Naive B cell (primary cell): ENCODE measurements around the gene TRIM22. TPM values are rescaled to one million over a fixed set of nuclear protein-coding genes. Genes with fewer than 3 reads are reported as not detected.
A peak's percentile ranks its signal among the peaks of the same experiment; 100 is the strongest.

Experiments
- ATAC-seq, 2 donors: fragments of 150-1000 bp; cut with Tn5 transposase; 2 replicates each; pipeline ENCODE4 v1.10.0; 2021; ENCODE audit warnings: low read depth in 2 of 2, mild to moderate bottlenecking in 2 of 2, moderate library complexity in 2 of 2
- DNase-seq: peaks from one replicate; pipeline ENCODE4 v3.0.0; 2022
- H3K27ac Mint-ChIP-seq, 6 donors: one replicate each; pipeline ENCODE4 v1.8.0; 2020 to 2022; ENCODE audit warnings: mild to moderate bottlenecking in 6 of 6, mixed read lengths in 6 of 6, moderate library complexity in 5 of 6, inconsistent platforms in 2 of 6
- H3K27me3 Mint-ChIP-seq, 3 donors: one replicate each; pipeline ENCODE4 v1.8.0; 2021 to 2022; ENCODE audit warnings: mixed read lengths in 3 of 3, mild to moderate bottlenecking in 1 of 3
- H3K36me3 Mint-ChIP-seq, 2 donors: one replicate each; pipeline ENCODE4 v1.8.0; 2020 to 2022; ENCODE audit warnings: mixed read lengths in 2 of 2, inconsistent platforms in 1 of 2, mild to moderate bottlenecking in 1 of 2
- H3K4me1 Mint-ChIP-seq, 3 donors: one replicate each; pipeline ENCODE4 v1.8.0; 2020 to 2022; ENCODE audit warnings: mixed read lengths in 3 of 3, inconsistent platforms in 1 of 3, mild to moderate bottlenecking in 1 of 3, moderate library complexity in 1 of 3
- H3K4me3 Mint-ChIP-seq, 8 donors: one replicate each; pipeline ENCODE4 v1.8.0; 2020 to 2022; ENCODE audit warnings: mild to moderate bottlenecking in 8 of 8, mixed read lengths in 8 of 8, moderate library complexity in 8 of 8, inconsistent platforms in 2 of 8
- H3K9me3 Mint-ChIP-seq, 7 donors: one replicate each; pipeline ENCODE4 v1.8.0; 2020 to 2022; ENCODE audit warnings: mixed read lengths in 7 of 7, mild to moderate bottlenecking in 5 of 7, inconsistent platforms in 2 of 7, moderate library complexity in 1 of 7
- polyA plus RNA-seq, 6 donors: library from polyadenylated mRNA; unstranded; fragments of 300-500 nt; fragmentation: Illumina TruSeq; gene quantifications; one replicate each; pipeline ENCODE4 v1.2.3, GENCODE V29; 2021; ENCODE audit warnings: low read depth in 6 of 6

The TRIM22 gene
- polyA plus RNA-seq, 6 donors from 2014 or later = 178 to 300 (median 241) TPM

DNA sequence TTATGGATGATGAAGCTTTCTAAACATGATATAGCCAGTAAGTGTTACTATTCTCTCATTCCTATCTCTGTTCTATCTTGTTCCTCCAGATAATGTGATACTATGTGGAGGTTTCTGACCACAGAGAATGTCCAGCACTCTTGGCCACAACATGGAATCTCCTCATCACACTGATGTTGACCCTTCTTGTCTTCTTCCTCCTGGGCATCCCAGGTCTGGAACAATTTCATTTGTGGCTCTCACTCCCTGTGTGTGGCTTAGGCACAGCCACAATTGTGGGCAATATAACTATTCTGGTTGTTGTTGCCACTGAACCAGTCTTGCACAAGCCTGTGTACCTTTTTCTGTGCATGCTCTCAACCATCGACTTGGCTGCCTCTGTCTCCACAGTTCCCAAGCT lies 36.8 kb downstream of the TRIM22 start:
- no peak for ATAC-seq
- Mint-ChIP-seq H3K4me1 (peaks cover 0 to 7% (median 0%) of the 10 kb centered on the region in 3 donors), H3K36me3 (peaks cover 0 to 20% of the 10 kb centered on the region in 2 donors), H3K4me3 (no peak overlapping the region), H3K9me3 (no peaks in the 10 kb centered on the region), H3K27me3 (no peaks in the 10 kb centered on the region), H3K27ac (peak overlapping the region in 1 of 6 donors; percentile 67)
- no peak for DNase-seq

DNA sequence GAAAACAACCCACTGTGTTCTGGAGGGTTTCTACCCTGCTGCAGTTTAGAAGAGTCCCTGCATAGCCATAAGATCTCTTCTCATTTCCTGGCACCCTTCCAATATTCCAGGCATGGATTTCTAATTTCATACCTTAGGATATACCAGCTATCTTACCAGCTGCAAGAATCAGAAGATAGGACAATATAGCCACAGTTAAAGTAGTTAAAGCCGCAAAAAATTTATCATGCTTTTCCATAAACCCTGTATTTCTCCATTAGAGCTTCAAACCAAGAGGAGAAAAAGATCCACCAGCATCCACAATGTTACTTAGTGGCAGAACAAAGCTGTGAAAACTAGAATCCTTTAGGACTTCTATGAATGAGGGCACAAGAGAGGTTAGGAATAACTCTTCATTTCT lies 38.1 kb downstream of the TRIM22 start:
- H3K4me1 Mint-ChIP-seq = peaks cover 0 to 7% (median 0%) of the 10 kb centered on the region in 3 donors
- ATAC-seq (no peak), DNase-seq (no peak)
- no peaks in the 10 kb centered on the region for H3K27me3 Mint-ChIP-seq
- H3K9me3 Mint-ChIP-seq = no peaks in the 10 kb centered on the region
- no peak overlapping the region for H3K27ac Mint-ChIP-seq
- H3K4me3 Mint-ChIP-seq = no peak overlapping the region
- peaks cover 0 to 20% of the 10 kb centered on the region in 2 donors for H3K36me3 Mint-ChIP-seq

DNA sequence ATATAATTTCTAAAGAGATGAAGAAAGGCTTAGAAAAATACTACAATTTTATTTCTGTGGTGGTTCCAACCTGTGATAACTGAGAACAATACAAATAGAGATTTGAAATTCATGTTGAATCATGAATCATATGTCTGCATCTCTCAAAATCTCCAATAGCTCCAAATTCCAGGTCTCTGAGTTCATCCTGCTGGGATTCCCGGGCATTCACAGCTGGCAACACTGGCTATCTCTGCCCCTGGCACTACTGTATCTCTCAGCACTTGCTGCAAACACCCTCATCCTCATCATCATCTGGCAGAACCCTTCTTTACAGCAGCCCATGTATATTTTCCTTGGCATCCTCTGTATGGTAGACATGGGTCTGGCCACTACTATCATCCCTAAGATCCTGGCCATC lies 46.8 kb downstream of the TRIM22 start, which contains the start of gene OR56B1:
TSS of gene OR56B1 (plus strand) at position 53 of the 400 bp plus-strand sequence. CDS start at position 122, 69 bp downstream.
- Mint-ChIP-seq H3K4me1 (no peaks in the 10 kb centered on the region), H3K4me3 (peak within 1 kb of the TSS in 1 of 8 donors; percentile 57), H3K27me3 (peaks cover 0 to 6% (median 0%) of the 10 kb centered on the region in 3 donors), H3K36me3 (peaks cover 28% of the 10 kb centered on the region in 2 donors), H3K27ac (no peak within 1 kb of the TSS), H3K9me3 (peaks cover 0 to 16% (median 8%) of the 10 kb centered on the region in 7 donors)
- DNase-seq (no peak), ATAC-seq (no peak)

DNA sequence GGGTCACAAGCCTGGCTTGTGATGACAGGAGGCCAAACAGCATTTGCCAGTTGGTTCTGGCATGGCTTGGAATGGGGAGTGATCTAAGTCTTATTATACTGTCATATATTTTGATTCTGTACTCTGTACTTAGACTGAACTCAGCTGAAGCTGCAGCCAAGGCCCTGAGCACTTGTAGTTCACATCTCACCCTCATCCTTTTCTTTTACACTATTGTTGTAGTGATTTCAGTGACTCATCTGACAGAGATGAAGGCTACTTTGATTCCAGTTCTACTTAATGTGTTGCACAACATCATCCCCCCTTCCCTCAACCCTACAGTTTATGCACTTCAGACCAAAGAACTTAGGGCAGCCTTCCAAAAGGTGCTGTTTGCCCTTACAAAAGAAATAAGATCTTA lies 47.5 kb downstream of the TRIM22 start:
- Mint-ChIP-seq H3K9me3 (peaks cover 4 to 23% (median 14%) of the 10 kb centered on the region in 7 donors), H3K4me1 (no peaks in the 10 kb centered on the region), H3K27me3 (peaks cover 0 to 12% (median 0%) of the 10 kb centered on the region in 3 donors), H3K27ac (no peak overlapping the region), H3K4me3 (peak overlapping the region in 1 of 8 donors; percentile 57), H3K36me3 (peaks cover 31 to 35% of the 10 kb centered on the region in 2 donors)
- ATAC-seq (no peak), DNase-seq (no peak)

DNA sequence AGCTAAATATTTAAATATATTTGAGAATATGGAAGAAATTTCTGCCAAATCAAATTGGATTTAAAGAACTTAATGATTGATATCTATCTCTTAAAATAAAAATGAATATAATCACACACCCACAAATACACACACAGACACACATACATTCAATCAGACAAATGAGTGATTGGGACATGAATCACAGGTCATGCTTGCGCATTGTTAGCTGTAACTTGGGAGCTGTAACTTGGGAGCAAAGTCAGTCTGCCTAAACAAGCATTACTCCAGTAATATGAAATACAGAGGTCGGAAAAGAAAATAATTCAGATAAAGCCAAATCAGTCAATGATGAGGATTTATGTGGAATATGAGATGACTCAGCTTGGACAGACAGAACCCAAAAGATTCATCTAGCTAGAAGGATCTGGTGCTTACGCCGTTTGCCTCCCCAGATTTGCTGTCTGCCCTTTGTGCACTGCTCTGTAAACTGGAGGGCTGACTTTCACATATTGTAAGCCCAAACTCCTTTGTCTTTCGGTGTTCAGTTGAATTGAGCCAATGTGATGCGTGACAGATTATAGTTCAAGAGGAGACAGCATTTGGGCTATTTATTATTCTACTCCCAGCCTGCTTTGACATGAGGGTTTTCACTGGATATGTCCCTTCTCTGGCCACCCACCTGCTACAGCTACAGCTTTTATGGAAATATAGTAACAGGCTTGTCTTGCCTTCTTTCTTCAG lies 48.2 kb downstream of the TRIM22 start:
- peaks cover 0 to 15% (median 0%) of the 10 kb centered on the region in 3 donors for H3K27me3 Mint-ChIP-seq
- H3K4me3 Mint-ChIP-seq = no peak overlapping the region
- DNase-seq = no peak

DNA sequence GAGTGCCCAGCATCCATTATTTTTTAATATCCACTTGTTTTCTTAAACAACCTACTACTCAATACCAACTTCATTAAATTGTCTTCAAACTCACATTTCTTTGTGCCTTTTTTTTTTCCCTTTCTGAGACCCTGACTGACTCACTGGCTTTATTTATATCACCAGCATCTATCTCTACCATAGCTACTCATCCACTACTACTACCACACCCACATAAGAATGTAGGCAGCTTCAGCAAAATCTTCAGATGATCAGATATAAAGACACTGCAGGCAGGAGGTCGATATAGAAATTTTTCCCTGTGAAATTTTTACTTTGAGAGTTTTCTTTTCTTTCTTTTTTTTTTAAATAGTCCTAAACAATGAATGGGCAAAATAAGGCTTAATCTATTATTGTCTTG lies 48.8 kb downstream of the TRIM22 start:
- Mint-ChIP-seq H3K4me3 (no peak overlapping the region), H3K36me3 (peaks cover 31 to 40% of the 10 kb centered on the region in 2 donors), H3K27me3 (peaks cover 0 to 15% (median 0%) of the 10 kb centered on the region in 3 donors), H3K27ac (peak overlapping the region in 1 of 6 donors; percentile 3), H3K9me3 (peaks cover 5 to 31% (median 23%) of the 10 kb centered on the region in 7 donors), H3K4me1 (no peaks in the 10 kb centered on the region)
- ATAC-seq (no peak), DNase-seq (no peak)

More for the DNA sequence above, 48.2 kb downstream of the TRIM22 start:
- Mint-ChIP-seq H3K9me3 (peaks cover 5 to 30% (median 20%) of the 10 kb centered on the region in 7 donors), H3K27ac (peak overlapping the region in 1 of 6 donors; percentile 3), H3K4me1 (no peaks in the 10 kb centered on the region), H3K36me3 (peaks cover 31 to 38% of the 10 kb centered on the region in 2 donors)
- no peak for ATAC-seq

DNA sequence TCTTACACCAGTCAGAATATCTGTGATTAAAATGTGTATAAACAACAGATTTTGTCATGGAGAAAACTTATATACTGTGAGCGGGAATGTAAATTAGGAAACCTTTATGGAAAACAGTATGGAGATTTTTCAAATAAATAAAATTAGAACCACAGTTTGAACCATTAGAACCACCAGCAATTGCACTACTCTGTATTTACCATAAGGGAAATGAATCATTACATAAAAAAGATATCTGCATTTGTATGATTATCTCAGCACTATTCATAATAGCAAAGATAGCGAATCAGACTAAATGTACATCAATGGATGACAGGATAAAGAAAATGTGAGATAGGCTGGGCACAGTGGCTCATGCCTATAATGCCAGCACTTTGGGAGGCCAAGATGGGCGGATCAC lies 57.0 kb downstream of the TRIM22 start:
- Mint-ChIP-seq H3K36me3 (peaks cover 6 to 17% of the 10 kb centered on the region in 2 donors), H3K9me3 (peaks cover 5 to 28% (median 15%) of the 10 kb centered on the region in 7 donors), H3K27ac (no peak overlapping the region), H3K4me1 (no peaks in the 10 kb centered on the region), H3K4me3 (no peak overlapping the region), H3K27me3 (peaks cover 0 to 8% (median 7%) of the 10 kb centered on the region in 3 donors)
- DNase-seq (no peak), ATAC-seq (no peak)

DNA sequence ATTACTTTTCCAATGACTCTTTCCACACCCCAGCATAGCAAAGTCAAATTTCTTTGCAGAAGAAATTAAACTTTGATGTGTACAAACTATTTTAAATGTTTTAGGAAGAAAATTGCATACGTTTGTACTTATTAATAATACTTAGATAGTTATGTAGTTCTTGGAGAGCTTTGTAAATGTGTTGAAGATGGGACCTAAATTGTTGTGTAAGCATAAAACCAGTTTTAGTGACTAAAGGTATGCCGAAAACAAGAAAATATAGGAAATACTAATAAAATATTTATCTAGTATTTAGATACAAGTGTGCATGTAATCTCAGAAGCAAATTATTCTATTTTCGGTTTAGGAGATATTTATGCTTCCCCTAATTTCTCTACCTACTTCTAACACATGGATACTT lies 60.2 kb downstream of the TRIM22 start:
- Mint-ChIP-seq H3K27me3 (no peaks in the 10 kb centered on the region), H3K4me3 (no peak overlapping the region), H3K9me3 (peaks cover 0 to 4% (median 0%) of the 10 kb centered on the region in 7 donors), H3K36me3 (no peaks in the 10 kb centered on the region), H3K4me1 (no peaks in the 10 kb centered on the region), H3K27ac (no peak overlapping the region)
- no peak for DNase-seq
- ATAC-seq = no peak

DNA sequence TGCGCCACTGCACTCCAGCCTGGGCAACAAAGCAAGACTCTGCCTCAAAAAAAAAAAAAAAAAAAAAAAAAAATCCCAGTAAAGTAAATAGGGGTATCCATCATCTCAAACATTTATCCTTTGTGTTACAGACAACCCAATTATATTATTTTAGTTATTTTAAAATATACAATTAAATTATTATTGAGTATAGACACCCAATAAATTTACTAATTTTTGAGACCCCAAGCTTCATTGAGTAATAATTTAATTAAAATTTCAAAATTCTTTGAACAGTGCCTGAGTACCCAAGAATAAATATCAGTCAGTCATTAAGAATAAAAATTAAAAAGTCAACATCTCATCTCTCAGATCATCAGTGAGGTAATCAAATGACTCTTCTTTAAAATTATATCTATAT lies 64.4 kb downstream of the TRIM22 start, which contains the start of gene OR52N4:
TSS of gene OR52N4 (plus strand) at position 301 of the 400 bp plus-strand sequence. CDS start 498 bp downstream, outside the sequence.
- no peak for ATAC-seq
- no peak within 1 kb of the TSS for H3K27ac Mint-ChIP-seq
- no peak within 1 kb of the TSS for H3K4me3 Mint-ChIP-seq
- DNase-seq = no peak
- H3K36me3 Mint-ChIP-seq = peaks cover 0 to 8% of the 10 kb centered on the region in 2 donors
- H3K27me3 Mint-ChIP-seq = peaks cover 0 to 13% (median 6%) of the 10 kb centered on the region in 3 donors
- no peaks in the 10 kb centered on the region for H3K4me1 Mint-ChIP-seq
- H3K9me3 Mint-ChIP-seq = no peaks in the 10 kb centered on the region

Other genes with a start within 250 kb of the TRIM22 start
- gene OR51I1, start 248.3 kb upstream of the TRIM22 start, polyA plus RNA-seq = not detected
- gene OR51I2, start 240.5 kb upstream of the TRIM22 start, polyA plus RNA-seq = not detected
- gene OR52D1, start 201.1 kb upstream of the TRIM22 start, polyA plus RNA-seq = not detected
- gene UBQLN3, start 179.8 kb upstream of the TRIM22 start, polyA plus RNA-seq = not detected
- gene UBQLNL, start 173.1 kb upstream of the TRIM22 start, polyA plus RNA-seq = under 1 TPM in 1 of 6 donors, not detected in 5; 0.39 TPM
- not detected for gene OR52H1, start 141.2 kb upstream of the TRIM22 start, polyA plus RNA-seq
- under 1 TPM in 1 of 6 donors, not detected in 5; 0.33 TPM for gene OR52B6, start 108.9 kb upstream of the TRIM22 start, polyA plus RNA-seq
- gene TRIM6, start 93.2 kb upstream of the TRIM22 start, polyA plus RNA-seq = under 1 TPM in 1 of 6 donors, not detected in 5; 0.22 TPM
- gene TRIM34, start 64.8 kb upstream of the TRIM22 start, polyA plus RNA-seq = 10 to 100 TPM; 25.3 to 58.5 (median 30.8) TPM
- gene TRIM5, start 4.7 kb upstream of the TRIM22 start, polyA plus RNA-seq = 10 to 100 TPM in 1 of 6 donors, 1 to 10 TPM in 5; 5.0 to 10.2 (median 7.9) TPM
- under 1 TPM in 5 of 6 donors, not detected in 1; 0.16 to 0.32 (median 0.18) TPM for gene OR56B1, start 46.7 kb downstream of the TRIM22 start, polyA plus RNA-seq
- 1 to 10 TPM in 2 of 6 donors, under 1 TPM in 2, not detected in 2; 0.49 to 1.1 (median 0.87) TPM for gene OR52N4, start 64.5 kb downstream of the TRIM22 start, polyA plus RNA-seq
- gene OR52N5, start 93.6 kb downstream of the TRIM22 start, polyA plus RNA-seq = under 1 TPM in 1 of 6 donors, not detected in 5; 0.20 TPM
- gene OR52N1, start 101.5 kb downstream of the TRIM22 start, polyA plus RNA-seq = not detected
- gene OR52N2, start 119.1 kb downstream of the TRIM22 start, polyA plus RNA-seq = not detected
- gene OR52E6, start 152.1 kb downstream of the TRIM22 start, polyA plus RNA-seq = not detected
- gene OR52E8, start 167.9 kb downstream of the TRIM22 start, polyA plus RNA-seq = not detected
- not detected for gene OR52E4, start 190.8 kb downstream of the TRIM22 start, polyA plus RNA-seq
- gene OR52E5, start 203.4 kb downstream of the TRIM22 start, polyA plus RNA-seq = not detected